NCI-H774 (cell line): ENCODE data around the gene PRKCE.

ENCODE experiments used
- DNase-seq: peaks from one replicate; lab custom pipeline; 2025; lab: John Stamatoyannopoulos, UW

PRKCE gene

DNA sequence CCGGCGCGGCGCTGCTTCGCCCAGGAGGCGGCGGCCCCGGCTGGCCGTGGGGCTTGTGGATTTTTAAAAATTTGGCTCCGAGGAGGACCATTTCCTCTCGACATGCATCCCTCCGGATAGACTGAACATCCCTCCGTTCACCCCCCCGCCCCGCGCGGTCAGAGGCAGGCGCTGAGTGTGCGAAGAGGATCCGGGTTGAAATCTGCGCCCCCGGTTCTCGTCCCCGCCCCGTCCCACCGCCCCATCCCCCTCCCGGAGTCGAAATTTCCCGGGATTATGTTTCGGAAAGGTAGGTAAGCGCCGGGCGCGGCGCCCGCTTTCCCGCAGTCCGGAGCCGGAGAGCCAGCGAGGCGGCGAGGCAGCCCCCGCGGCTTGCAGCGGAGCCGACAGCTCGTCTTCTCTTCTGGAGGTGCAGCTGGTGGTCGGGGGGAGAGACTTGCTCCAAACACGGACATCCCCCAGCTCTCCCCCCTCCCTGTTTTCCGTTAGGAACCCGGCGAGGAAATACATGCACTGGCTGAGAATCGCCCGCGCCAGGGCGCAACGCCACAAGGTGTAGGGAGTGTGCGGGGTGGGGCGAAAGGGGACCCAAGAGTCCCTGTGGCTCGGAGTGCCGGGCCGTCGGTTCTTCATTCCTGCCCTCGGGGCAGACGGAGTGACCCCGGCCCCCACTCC is at the start of gene PRKCE:
Gene PRKCE (plus strand): TSS at position 261 of the 675 bp plus-strand sequence.
- DNase-seq, result no peak

DNA sequence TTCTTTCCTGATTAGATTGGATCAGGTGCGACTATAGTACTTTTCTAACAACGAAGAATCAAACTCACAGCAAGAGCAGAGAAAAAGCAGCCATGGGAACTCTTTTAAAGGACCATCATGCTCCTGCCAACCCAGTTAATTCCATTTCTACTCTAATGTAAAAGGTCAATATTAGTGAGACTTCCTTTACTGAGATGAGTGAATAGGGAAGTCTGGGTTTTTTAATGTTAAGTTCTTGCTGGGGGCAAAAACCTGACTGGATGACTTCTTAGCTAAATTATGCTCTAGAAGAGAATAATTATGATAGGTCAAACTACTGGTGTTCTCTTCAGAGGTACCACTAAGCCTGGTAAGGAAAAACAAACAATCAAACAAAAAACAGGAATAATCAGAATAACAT is 48.9 kb upstream of the PRKCE start:
- DNase-seq, result no peak

DNA sequence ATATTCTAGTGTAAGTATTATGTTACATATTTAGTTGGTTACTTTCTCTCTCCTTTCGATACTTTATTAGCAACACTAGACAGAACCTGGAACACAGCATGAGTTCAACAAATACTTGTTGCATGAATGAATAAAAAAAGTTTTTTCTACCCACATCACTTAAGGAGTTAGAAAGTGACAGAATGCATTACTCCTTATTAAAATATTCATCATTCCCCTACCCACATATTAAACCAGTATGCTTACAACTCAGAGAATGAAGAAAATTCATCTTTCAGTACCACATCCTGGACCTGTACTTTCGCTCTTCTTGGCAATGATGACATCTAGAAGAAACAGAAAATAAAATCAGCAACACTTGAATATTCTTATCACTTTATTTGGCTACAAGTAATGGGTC is 46.4 kb upstream of the PRKCE start:
- no peak for DNase-seq

DNA sequence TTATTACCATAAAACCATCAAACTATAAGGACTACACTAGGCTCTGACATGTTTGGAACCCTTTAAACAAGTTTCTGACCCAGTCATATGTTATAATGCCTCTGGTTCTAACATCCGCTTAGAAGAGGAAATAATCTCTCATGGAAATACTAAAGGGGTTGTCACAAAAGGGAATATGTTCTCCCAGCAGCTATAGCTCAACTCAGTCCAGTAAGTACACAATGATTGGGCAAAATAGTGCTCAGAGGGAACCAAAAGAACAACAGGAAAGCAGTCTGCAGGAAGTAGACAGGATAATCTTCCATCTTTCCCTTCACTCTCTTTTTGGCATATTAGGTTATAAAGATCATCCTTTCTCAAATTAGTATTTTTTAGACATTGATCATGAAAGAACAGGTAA is 44.7 kb upstream of the PRKCE start:
- DNase-seq, result no peak

DNA sequence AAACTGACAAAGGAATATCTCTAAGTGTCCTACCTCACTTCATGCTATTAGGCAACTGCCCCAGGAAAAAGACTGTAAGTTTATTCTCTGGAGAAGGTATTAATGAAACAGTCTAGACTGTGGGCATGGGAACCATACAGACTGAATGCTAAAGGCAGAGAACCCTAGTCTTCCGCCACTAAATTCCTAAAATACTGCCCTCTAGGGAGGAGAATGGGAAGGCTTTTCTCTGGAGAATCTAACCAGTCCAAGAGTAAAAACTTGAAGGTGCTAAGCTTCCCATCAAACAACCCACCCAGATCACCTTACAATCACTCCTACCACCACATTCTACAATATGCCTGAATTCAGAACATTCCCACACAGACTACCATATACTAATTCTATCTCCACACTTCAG is 43.8 kb upstream of the PRKCE start:
- DNase-seq, result no peak

DNA sequence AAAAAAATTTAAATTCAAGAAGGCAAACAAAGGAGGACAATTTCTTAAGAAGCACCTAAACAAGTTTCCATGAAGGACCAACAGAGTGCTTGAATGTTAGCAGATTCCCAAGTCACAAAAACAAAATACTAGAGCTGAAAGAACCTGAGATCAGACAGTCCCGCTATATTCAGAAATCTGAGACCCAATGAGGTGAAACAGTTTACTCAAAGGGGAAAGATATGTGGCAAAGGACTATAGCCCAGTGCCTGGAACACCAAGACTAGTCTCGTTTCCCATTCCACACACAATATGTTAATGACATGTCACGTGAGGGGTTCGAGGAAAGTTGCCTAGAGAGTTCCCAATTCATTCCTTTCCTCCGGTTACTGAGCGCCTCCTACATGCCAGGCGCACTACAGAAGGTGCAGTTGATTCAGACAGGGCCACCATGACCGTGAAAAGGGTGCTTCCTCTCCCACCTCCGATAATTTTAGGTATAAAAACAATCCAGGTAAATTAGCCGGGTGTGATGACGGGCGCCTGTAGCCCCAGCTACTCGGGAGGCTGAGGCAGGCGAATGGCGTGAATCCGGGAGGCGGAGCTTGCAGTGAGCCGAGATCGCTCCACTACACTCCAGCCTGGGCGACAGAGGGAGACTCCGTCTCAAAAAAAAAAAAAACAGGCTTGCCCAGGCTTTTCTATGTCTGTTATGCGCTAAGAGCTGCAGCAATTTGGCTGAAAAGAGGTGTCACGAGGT is 41.0 kb upstream of the PRKCE start:
- peak; percentile 41 for DNase-seq

DNA sequence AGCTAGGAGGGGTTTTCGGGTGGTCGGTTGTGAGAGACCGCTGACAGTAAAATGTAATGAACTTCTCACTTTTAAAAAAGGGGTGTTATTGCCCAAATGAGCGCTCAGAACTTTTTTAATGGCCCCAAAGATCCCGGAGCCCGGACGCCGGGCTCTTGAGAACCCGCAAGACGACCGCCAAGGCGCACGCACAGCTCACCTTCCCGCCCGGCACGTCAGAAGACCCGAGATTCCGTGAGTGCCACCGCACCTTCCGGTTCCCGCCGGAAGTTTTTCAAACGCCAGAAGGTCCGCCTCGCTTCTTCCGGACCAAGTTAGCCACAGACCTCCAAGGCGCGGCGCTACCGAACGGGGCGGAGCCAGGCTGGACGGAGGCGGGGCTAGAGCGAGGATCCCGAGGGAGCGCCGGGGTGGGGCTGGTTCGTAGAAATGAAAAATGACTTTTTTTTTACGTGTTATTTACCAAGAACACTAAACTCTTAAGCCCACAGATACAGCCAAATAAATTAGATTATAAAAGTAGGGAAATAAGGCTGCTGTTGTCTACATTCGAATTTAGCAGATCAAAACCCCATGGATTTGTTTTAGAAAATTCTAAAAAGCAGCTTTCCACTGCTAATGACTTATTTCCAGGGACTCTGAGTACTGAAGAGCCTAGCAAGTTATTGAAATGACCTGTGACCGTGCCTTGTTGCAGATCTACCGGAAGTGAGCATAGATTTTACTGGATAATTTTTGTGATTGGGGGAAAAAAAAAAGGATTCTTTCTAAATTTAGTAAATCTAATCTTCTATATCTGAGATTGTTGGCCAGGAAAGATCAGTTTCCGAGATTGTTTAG is 40.2 kb upstream of the PRKCE start, which contains the start of gene SRBD1:
Gene SRBD1 (minus strand): TSS at position 248 of the 840 bp plus-strand sequence. CDS start 5,826 bp downstream, outside the sequence.
- DNase-seq, result peak; percentile 96

DNA sequence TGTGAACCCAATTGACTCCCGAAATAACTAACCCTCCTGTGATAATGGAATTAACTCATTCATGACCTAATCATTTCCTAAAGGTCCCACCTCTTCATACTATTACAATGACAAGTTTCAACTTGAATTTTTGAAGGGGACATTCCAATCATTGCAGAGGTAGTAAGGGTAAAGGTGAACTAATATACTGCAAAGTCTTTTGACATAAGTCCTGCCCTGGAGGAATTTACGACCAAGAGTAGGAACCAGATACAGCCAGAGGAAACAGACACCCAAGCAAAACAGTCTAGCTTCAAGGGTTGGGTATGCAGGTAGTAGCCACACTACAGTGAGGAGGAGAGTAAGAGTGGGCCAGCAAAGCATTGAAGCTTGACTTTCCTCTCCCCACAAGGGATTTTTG is 39.2 kb upstream of the PRKCE start:
- DNase-seq, result no peak

DNA sequence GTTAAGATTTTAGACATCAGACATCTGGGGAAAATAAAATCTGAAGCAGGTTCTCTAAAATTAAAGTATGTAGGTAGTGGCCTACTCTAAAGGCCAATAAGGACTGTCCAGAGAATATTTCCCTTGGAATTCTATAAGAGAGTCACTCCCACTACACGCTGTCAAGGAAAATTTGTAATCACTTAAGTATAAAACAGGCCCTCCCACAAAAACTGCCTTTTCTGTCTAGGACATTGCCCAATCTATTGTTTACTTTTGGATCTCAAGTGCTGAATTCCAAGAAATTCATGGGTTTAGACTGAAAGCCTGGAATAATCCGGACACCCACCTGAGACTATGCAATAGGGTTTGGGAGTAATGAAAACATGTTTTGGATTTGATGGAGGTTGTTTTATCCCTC is 38.7 kb upstream of the PRKCE start:
- no peak for DNase-seq

DNA sequence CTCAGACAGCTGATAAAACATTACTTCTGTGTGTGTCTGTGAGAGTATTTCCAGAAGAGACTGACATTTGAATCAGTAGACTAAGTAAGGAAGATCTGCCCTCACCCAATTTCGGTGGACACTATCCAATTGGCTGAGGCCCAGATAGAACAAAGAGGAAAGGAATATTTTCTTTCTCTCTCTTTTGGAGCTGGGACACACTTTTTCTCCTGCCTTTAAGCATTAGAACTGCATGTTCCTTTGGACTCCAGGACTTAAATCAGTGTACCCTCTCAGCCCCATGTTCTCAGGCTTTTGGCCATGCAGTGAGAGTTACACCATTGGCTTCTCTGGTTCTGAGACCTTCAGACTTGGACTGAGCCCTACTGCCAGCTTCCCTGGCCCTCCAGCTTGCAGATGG is 37.1 kb upstream of the PRKCE start:
- no peak for DNase-seq

DNA sequence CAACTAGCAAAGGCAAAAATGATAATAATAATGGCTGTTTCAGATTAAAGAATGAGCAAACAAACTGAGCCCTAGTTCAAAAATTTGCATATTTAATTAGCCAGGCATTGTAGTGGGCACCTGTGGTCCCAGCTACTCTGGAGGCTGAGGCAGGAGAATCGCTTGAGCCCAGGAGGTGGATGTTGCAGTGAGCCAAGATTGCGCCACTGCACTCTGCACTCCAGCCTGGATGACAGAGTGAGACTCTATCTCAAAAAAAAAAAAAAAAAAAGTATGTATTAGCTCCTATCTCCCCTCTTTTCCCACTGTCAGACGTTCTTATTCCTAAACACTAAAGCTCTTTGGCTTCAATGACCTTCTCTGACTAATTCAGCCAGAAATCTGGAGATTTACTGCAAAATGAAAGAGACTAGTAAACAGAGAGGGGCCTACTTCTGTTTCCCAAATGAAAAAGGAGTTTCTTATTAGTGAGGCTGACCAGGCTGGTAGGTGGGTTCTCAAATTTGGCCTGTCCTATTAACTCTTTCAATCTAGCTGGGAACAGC is 36.5 kb upstream of the PRKCE start:
- no peak for DNase-seq

DNA sequence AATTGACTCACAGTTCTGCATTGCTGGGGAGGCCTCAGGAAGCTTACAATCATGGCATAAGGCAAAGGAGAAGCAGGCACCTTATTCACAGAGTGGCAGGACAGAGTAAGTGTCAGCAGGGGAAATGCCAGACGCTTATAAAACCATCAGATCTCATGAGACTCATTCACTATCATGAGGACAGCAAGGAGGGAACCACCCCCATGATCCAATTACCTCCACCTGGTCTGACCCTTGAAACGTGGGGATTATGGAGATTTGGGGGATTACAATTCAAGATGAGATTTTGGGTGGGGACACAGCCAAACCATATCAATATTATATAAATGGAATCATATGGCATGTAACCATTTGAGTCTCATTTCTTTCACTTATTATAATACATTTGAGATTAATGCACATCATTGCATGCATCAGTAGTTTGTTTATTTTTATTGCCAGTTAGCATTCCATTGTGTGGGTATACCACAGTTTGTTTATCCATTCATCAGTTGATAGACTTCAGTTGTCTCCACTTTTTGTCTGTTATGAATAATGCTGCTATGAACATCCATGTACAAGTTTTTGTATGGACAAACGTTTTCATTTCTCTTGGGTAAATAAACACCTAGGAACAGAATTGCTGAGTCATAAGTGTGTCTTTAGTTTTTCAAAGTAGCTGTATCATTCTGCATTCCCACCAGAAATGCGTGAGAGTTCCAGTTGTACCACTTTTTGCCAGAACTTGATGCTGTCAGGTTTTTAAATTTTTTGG is 34.6 kb upstream of the PRKCE start:
- DNase-seq, result no peak

DNA sequence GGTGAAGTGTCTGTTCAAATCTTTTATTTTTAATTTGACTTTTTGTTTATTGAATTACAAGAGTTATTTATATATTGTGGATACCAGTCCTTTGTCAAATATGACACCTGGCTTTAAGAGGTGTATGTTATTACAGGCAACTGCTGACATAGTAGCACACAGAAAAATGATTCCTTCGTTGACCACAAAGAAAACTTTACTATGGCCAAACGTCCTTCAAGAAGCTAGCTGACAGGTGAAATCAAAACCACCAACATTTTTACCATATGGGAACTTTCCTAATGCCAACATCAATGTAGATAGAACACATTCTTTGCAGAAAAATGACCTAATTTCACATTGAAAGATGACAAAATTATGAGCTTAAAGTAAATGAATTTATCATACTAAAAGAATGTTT is 34.0 kb upstream of the PRKCE start:
- no peak for DNase-seq

DNA sequence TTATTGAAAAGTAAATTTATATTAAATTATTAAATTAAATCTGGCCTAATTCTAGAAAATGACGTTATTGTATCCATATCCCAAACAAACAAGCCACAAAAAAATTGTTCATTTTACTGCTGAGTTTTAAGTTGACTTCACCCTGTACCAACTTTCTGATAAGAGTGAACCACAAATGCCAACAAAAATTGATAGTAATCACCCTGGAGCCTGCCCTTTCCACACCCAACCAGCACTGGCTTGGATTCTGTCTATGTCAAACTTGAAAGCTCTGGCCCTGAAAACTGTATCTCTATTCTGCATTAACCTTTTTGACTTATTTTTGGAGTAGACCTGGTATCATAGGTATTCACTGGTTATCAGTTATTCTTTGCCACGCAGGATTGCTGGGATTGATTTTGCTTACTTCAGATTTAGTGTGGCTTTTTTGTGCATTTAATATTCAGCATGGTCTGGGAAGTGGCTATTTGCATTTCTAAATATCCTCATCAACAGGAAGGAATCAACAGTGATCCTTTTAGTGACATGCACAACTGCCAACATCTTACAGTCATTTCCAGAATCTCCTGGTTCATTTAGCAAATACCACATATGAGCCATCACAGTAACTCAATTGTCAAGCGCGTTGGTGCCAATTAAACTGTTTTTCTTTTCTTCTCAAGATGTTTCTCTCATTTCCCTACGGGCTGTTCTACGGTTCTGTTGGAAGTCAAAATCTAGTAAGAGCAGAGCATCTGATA is 29.0 kb upstream of the PRKCE start:
- no peak for DNase-seq

DNA sequence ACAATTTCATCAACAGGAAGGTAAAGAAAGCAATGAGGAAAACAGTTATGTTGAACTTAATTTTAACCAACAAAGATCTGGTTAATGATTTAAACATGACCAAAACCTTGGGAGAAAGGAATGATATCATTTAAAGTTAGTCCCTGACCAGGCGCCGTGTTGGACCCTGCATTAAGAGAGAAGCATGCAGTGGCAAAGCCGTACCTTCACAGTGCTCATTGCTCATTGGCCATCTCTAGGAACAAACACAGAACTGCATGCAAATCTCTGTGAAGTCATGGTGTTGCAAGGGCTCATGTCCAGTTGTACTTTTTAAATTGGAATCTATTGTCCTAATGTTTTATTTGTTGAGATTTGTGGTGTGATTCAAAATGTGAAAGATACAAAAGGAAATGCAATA is 28.4 kb upstream of the PRKCE start:
- DNase-seq, result no peak

DNA sequence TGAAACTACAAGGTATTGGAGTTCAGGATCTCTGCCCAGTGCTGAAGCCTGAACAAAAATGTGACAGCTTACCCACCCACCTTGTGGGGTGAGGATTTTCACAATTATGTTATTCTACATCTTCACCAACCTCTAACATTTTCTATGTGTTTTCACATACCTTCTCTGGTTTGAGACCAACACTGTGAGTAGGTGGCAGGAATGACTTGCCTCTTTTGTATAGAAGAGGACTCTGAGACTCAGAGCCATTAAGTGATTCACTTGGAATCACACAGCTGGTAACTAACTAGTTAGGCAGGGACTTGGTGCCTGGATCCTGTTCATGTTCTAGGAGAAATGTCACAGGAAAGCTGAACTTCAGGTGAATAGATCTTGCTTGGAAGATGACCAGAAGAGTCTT is 25.7 kb upstream of the PRKCE start:
- DNase-seq, result no peak

DNA sequence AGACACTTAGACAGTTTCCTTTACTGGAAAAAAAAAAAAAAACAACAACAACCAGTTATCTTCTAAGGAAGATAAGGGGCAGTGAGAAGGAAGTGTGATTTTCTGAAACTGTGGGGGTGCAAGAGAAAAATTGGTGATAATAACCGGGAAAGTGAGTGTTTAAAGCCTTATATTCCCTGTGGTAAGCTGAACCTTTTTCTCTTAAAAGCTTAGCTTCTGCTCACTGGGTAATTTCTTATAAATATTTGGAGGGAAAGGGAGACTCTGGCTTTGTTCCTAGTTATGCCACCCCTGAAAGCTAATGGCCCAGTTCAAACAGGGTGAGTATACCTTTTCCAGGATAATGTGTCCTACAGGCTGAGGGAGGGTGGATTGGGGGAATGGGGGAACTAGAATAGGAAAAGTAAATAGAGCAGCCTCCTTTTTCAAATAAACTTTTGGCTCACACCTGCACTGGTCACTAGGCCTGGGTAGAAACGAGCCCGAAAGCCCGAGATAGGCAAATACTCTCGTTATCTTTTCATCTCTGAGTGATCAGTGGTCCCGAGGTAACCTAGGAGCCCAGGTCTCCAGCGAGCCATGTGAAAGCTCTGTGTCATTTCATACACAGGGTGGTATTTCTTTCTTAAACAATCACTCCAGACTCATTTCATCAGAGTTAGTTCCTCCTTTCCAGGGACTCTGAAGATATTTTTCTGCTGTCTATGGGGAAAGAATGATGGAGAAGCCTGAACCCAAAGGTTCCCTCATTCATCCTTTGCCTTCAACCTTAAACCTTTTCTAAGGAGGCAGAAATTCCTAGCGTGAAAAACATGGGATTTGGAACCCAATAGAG is 24.9 kb upstream of the PRKCE start:
- DNase-seq, result peak; percentile 73

DNA sequence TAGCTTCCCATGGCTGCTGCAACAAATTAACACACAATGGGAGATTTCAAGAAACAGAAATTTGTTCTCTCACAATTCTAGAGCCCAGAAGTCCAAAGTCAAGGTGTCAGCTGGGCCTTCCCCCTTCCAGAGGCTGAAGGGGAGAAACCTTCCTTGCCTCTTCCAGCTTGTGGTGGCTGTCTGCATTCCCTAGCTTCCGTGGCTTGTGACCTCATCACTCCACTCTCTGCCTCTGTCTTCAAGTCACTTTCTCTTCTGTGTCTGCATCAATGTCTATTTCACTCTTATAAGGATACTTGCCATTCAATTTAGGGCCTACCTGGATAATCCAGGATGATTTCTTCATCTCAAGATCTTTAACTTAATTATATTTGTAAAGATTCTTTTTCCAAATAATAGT is 23.6 kb upstream of the PRKCE start:
- no peak for DNase-seq

DNA sequence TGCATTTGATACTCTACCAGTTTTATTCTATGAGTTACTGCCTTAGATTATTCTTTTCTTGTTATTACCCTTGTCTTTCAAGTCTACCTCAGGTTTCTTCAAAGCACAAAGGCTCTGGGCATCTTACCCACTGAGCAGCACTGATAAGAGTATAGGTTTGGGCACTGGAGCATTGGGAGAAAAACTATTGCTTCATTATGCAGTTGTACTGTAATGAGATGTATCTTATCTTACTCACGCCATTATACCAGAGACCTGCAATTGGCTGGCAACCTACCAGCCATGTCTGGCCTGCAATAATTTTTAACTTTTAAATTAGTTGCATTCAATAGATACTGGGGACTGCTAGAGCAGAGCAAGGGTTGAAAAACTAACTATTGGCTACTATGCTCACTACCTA is 21.5 kb upstream of the PRKCE start:
- DNase-seq, result no peak

DNA sequence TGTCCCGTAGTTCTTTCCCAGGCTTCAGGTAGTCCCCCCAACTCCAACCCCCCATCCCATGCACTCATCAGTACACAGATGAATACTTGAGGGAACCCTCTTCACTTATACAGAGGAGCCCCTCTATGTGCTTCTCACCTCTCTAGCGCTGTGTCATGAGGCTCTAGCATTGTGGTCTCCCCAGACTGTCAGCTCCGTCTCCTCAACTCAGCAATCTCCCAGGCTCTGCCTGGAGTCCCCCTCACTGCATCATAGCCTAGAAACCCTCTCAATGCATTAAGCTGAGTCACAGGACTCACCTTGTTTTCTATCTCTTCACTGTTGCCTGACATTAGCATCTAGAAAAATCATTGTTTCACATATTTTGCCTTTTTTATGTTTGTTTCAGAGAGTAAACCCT is 20.2 kb upstream of the PRKCE start:
- no peak for DNase-seq
